IMR-90 (cell line): Measurements from ENCODE around the gene AKR1A1.

Experiments used
- CEBPB ChIP-seq: IDR thresholded peaks from 2 replicates; pipeline ENCODE4 v1.6.1; 2012; ENCODE audit warnings: low read depth, low read length, improper control_type of control experiment
- CHD1 ChIP-seq: IDR thresholded peaks from 2 replicates; pipeline ENCODE4 v1.6.1; 2012; ENCODE audit warnings: low read depth, low read length, improper control_type of control experiment
- CTCF ChIP-seq: conservative IDR thresholded peaks from 2 replicates; pipeline ENCODE4 v1.5.1; 2012; ENCODE audit warnings: mild to moderate bottlenecking, low read depth, low read length, improper control_type of control experiment
- FOS ChIP-seq: fragments of 150-350 bp; IDR thresholded peaks from 2 replicates; pipeline ENCODE4 v1.6.1; 2016; ENCODE audit warnings: low read depth, low read length
- MAFK ChIP-seq: IDR thresholded peaks from 2 replicates; pipeline ENCODE4 v1.6.1; 2012; ENCODE audit warnings: low read depth, low read length, improper control_type of control experiment
- MAZ ChIP-seq: IDR thresholded peaks from 2 replicates; pipeline ENCODE4 v1.6.1; 2012; ENCODE audit warnings: low read depth, mild to moderate bottlenecking, low read length, improper control_type of control experiment, moderate library complexity, borderline replicate concordance
- MXI1 ChIP-seq: IDR thresholded peaks from 2 replicates; pipeline ENCODE4 v1.6.1; 2012; ENCODE audit warnings: low read depth, mild to moderate bottlenecking, low read length, moderate library complexity, borderline replicate concordance
- NFE2L2 ChIP-seq: fragments of 150-350 bp; IDR thresholded peaks from 2 replicates; pipeline ENCODE4 v1.6.1; 2016; ENCODE audit warnings: low read depth, mild to moderate bottlenecking, low read length
- POLR2A ChIP-seq: IDR thresholded peaks from 2 replicates; pipeline ENCODE4 v1.6.1; 2012; ENCODE audit warnings: mild to moderate bottlenecking, low read depth, low read length
- RFX5 ChIP-seq: IDR thresholded peaks from 2 replicates; pipeline ENCODE4 v1.8.0; 2012; ENCODE audit warnings: low read depth, mild to moderate bottlenecking, low read length, moderate library complexity
- SMC3 ChIP-seq: fragments of 150-350 bp; IDR thresholded peaks from 2 replicates; pipeline ENCODE4 v1.6.1; 2016; ENCODE audit warnings: low read depth, mild to moderate bottlenecking, antibody characterized with exemption, low read length, moderate library complexity

GRCh38 chr1:45569571-45569961, 18.9 kb downstream of the AKR1A1 start:
- TF ChIP-seq MXI1 (no peak), POLR2A (no peak), CTCF (no peak), SMC3 (no peak), RFX5 (no peak), CHD1 (no peak), CEBPB (no peak), NFE2L2 (no peak), MAZ (no peak), FOS (no peak), MAFK (no peak)
